ENCODE measurements around the gene FOXA1. TPM values are rescaled to one million over a fixed set of nuclear protein-coding genes. Genes with fewer than 3 reads are reported as not detected.

The FOXA1 gene
- total and polyA plus RNA-seq, 2 of the 8 experiments (the other 6 are each of a cell fraction or from before 2014, with no cell fraction given), result 0.08 to 0.20 TPM

DNA sequence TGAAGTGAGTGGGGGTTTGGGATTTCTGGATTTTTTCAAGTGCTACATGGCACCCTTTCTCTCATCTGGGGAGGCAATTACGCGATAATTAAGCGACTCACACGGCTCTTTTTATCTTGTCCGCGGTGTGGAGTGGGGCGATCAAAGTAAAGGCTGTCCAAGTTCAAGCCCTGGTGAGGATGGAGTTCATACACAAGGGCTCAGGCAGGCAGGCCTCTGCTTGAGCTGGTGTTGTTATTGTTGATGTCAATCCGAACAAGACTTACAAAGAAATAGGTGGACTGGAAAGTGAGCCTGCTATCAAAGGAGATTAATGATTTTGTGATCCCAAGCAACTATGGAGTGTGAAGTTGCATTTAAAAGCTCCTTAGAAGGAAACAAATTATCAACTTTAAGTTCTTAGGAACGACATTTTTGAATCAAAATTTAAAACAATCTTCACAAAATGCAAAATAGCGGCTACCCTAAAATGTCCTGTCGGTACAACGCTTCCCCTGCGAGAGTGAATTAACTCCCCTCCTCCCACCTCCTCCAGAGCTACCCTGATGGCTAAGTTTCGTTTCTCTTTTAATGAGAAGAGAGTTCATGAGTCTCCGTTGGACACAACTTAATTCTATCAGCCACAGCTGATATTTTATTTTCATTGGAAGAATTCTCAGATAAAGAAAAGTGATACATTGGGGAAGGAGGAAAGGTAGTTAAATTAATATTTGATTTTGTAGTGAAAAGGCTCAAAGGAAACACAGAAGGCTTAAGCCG lies 5.9 kb downstream of the FOXA1 start (continued):
- peak; percentile 52; the same call in 1 of the 2 replicates for TF ChIP-seq CBX8 (IDR thresholded peaks at IDR 0.05; ENCODE audit: borderline replicate concordance, low read depth, low read length)
- TF ChIP-seq CTBP2 (IDR thresholded peaks at IDR 0.05; ENCODE audit: borderline replicate concordance, insufficient read depth, insufficient read length, low read length), result no peak
- TF ChIP-seq RNF2 (IDR thresholded peaks at IDR 0.05; ENCODE audit: borderline replicate concordance, low read depth, low read length, missing control alignments, poor library complexity, severe bottlenecking), result peak; percentile 73
- TF ChIP-seq CREB1 (IDR thresholded peaks at IDR 0.05), result peak; percentile 28; the same call in 1 of the 2 replicates
- no peak for TF ChIP-seq TEAD4 (IDR thresholded peaks at IDR 0.05; ENCODE audit: low read depth, low read length)
- TF ChIP-seq SIRT6 (IDR thresholded peaks at IDR 0.05; ENCODE audit: low read length), result no peak
- TF ChIP-seq JUN (IDR thresholded peaks at IDR 0.05; ENCODE audit: low read depth, low read length), result no peak
